Keratinocyte (primary cell): ENCODE measurements around the gene GLUD1.

Experiments used
- CTCF ChIP-seq, 3 experiments: IDR thresholded peaks in 1 of 3; conservative IDR thresholded peaks in 1 of 3; optimal IDR thresholded peaks in 1 of 3; 2 replicates in 2 of 3; 3 replicates in 1 of 3; pipeline versions ENCODE3 to v1.5.1; 2011; ENCODE audit warnings: low read length in 3 of 3, mild to moderate bottlenecking in 3 of 3, moderate library complexity in 2 of 3, control low read depth in 1 of 3, inconsistent platforms in 1 of 3; ENCODE audit not compliant: insufficient read depth in 2 of 3; ENCODE audit errors: extremely low read depth in 1 of 3
- EZH2 ChIP-seq: IDR thresholded peaks from one replicate; pipeline ENCODE4 v1.6.1; 2012; ENCODE audit warnings: inconsistent platforms, mild to moderate bottlenecking, low read length, moderate library complexity

DNA sequence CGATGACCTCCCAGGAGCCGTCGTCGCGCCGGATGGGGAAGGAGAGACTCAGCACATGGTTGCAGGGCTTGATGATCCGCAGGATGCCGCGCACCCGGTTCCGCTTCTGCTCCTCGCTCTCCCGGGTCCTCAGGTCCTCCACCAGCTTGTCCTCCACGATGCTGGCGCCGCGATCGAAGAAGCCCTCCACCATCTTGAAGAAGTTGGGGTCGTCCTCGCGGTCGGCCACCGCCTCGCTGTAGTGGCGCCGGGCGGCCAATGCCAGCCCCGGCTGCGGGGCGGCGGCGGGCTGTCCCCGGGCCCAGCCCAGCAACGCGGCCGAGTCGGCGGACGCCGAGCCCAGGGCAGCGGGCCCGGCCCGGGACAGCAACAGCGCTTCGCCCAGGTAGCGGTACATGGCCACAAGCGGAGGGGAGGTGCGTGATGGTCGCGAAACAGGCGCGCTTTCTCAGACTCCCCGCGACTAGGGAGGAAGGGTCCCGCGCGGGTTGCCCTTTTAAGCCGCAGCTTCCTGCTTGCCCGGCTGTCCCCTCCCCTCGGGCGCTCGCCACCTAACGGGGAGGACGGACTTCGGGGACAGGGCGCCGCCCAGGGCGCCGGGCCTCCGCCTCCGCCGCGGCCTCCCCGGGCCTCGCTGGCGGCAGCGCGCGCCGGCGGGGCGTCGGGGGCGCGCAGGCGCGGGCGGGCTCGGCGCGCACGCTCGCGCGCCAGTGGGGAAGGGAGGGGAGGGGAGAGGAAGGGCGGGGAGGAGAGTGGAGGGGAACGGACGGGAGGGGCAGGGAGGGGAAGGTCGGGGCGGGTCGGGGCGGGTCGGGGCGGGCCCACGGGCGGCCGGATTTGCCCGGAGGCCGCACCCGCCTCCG lies at the start of gene GLUD1, which contains the start of gene SHLD2:
- no peak for TF ChIP-seq EZH2
- TF ChIP-seq CTCF (optimal IDR thresholded peaks at IDR 0.05 in 1 of 3, IDR thresholded peaks at IDR 0.05 in 1 of 3, conservative IDR thresholded peaks at IDR 0.05 in 1 of 3; ENCODE audit: extremely low read depth in 1 of 3, insufficient read depth in 2 of 3, low read length in 3 of 3): no peak
